CD4-positive, alpha-beta memory T cell (primary cell): ENCODE measurements around the gene PDIA6. TPM values are rescaled to one million over a fixed set of nuclear protein-coding genes. Genes with fewer than 3 reads are reported as not detected.

Experiments used
- CTCF ChIA-PET: fragments of 350-600 bp; sonication (Branson Sonifier 250); formaldehyde crosslinking; loops from one replicate; lab custom pipeline; 2021; ENCODE audit warnings: inconsistent platforms; ENCODE audit not compliant: partially characterized antibody; lab: Charles Lee
- POLR2A ChIA-PET: fragments of 350-600 bp; sonication (Branson Sonifier 250); formaldehyde crosslinking; loops from one replicate; lab custom pipeline; 2021; ENCODE audit not compliant: partially characterized antibody; lab: Charles Lee
- DNase-seq, 5 donors: peaks; one replicate each; pipeline versions ENCODE4 v3.0.0 to v3.0.0-alpha.2; 2020 to 2022; ENCODE audit warnings: mixed read lengths in 1 of 5
- H3K27ac ChIP-seq: one replicate; pipeline ENCODE4 v1.7.0; 2013; ENCODE audit warnings: low read depth, low read length
- H3K27me3 ChIP-seq: 2 replicates; pipeline ENCODE4 v1.7.0; 2013; ENCODE audit warnings: mild to moderate bottlenecking, low read length, moderate library complexity; ENCODE audit not compliant: insufficient read depth
- H3K36me3 ChIP-seq: 2 replicates; pipeline ENCODE4 v1.7.0; 2013; ENCODE audit warnings: mild to moderate bottlenecking, low read length, moderate library complexity; ENCODE audit not compliant: insufficient read depth
- H3K4me1 ChIP-seq: 2 replicates; pipeline ENCODE4 v1.7.0; 2013; ENCODE audit warnings: mild to moderate bottlenecking, low read length, moderate library complexity; ENCODE audit not compliant: insufficient read depth
- H3K4me3 ChIP-seq, 2 donors: one replicate each; pipeline ENCODE4 v1.7.0; 2013; ENCODE audit warnings: low read length in 2 of 2, mild to moderate bottlenecking in 1 of 2
- H3K9me3 ChIP-seq, 2 donors: one replicate each; pipeline ENCODE4 v1.7.0; 2013; ENCODE audit warnings: low read length in 2 of 2, control low read depth in 1 of 2; ENCODE audit not compliant: control insufficient read depth in 1 of 2
- H3K27ac Mint-ChIP-seq, 7 donors: one replicate each; pipeline ENCODE4 v1.8.0; 2020 to 2021; ENCODE audit warnings: mixed read lengths in 7 of 7, mild to moderate bottlenecking in 6 of 7, inconsistent platforms in 3 of 7, moderate library complexity in 3 of 7
- H3K27me3 Mint-ChIP-seq, 2 donors: one replicate each; pipeline ENCODE4 v1.8.0; 2020 to 2021; ENCODE audit warnings: mixed read lengths in 2 of 2
- H3K36me3 Mint-ChIP-seq, 2 donors: one replicate each; pipeline ENCODE4 v1.8.0; 2020 to 2021; ENCODE audit warnings: mixed read lengths in 2 of 2, inconsistent platforms in 1 of 2, mild to moderate bottlenecking in 1 of 2
- H3K4me1 Mint-ChIP-seq, 4 donors: one replicate each; pipeline ENCODE4 v1.8.0; 2020 to 2021; ENCODE audit warnings: mixed read lengths in 4 of 4, mild to moderate bottlenecking in 1 of 4
- H3K4me3 Mint-ChIP-seq, 8 donors: one replicate each; pipeline ENCODE4 v1.8.0; 2020 to 2021; ENCODE audit warnings: mixed read lengths in 8 of 8, mild to moderate bottlenecking in 7 of 8, moderate library complexity in 6 of 8, inconsistent platforms in 3 of 8
- H3K9me3 Mint-ChIP-seq, 8 donors: one replicate each; pipeline ENCODE4 v1.8.0; 2020 to 2021; ENCODE audit warnings: mixed read lengths in 8 of 8, mild to moderate bottlenecking in 5 of 8, inconsistent platforms in 3 of 8, moderate library complexity in 1 of 8
- intact Hi-C: fragments of 100-400 bp; cut with micrococcal nuclease; formaldehyde crosslinking; loops from one replicate; pipeline ENCODE4 v1.15.1; 2023
- polyA plus RNA-seq, 2 donors: library from polyadenylated mRNA; unstranded; fragments of 300-500 nt; fragmentation: Illumina TruSeq; gene quantifications; one replicate each; pipeline ENCODE4 v1.2.3, GENCODE V29; 2021
- total RNA-seq, 2 experiments: library from RNA; stranded (reverse); gene quantifications; one replicate each; pipeline ENCODE4 v1.2.3, GENCODE V29; 2021

PDIA6 gene
- total and polyA plus RNA-seq, 4 experiments from 2014 or later, result 75.9 to 273 (median 112) TPM

DNA sequence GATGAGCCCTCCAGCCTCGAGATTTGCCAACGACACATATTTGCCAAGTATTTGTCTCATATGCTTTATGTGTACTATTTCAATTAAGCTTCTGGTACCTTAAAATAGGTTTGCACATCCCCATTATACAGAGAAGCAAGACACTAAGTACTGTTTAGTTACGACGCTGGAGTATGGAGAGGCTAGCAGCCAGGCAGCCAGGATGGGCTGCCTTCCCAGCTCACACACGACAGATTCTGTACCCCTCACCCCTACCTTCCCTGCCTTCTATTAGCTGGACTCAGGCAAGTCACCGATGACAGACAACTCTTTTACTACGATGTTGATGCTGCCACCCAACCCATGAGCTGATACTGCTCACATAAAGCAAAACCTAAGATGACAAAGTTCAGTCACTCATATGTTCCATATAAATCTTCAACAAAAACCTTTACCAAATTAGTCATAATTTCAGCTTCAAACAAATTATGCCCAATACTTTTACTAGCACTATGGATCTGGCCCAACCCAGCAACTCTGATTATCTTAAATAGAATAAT is 17.0 kb downstream of the PDIA6 start:
- Histone ChIP-seq H3K4me3 (no peak overlapping the region), H3K27ac (no peak overlapping the region), H3K27me3 (no peaks in the 10 kb centered on the region), H3K36me3 (peaks cover 30% of the 10 kb centered on the region), H3K4me1 (peaks cover 21% of the 10 kb centered on the region), H3K9me3 (no peaks in the 10 kb centered on the region)
- no peak overlapping the region for H3K4me3 Mint-ChIP-seq
- no peaks in the 10 kb centered on the region for H3K27me3 Mint-ChIP-seq
- H3K4me1 Mint-ChIP-seq, result peaks cover 4 to 33% (median 27%) of the 10 kb centered on the region in 4 donors
- peaks cover 46 to 75% of the 10 kb centered on the region in 2 donors for H3K36me3 Mint-ChIP-seq
- H3K9me3 Mint-ChIP-seq, result peaks cover 0 to 3% (median 0%) of the 10 kb centered on the region in 8 donors
- ChIA-PET POLR2A (interaction anchor here (1.0 kb wide), 1 partner anchor 17 kb away, joined by 4 read pairs; the partner anchor contains the start of gene PDIA6), CTCF (no interaction called here)
- DNase-seq, result no peak
- peak overlapping the region in 4 of 7 donors; percentile 10 to 74 (median 54) for H3K27ac Mint-ChIP-seq
- intact Hi-C loops, result no loop called here

DNA sequence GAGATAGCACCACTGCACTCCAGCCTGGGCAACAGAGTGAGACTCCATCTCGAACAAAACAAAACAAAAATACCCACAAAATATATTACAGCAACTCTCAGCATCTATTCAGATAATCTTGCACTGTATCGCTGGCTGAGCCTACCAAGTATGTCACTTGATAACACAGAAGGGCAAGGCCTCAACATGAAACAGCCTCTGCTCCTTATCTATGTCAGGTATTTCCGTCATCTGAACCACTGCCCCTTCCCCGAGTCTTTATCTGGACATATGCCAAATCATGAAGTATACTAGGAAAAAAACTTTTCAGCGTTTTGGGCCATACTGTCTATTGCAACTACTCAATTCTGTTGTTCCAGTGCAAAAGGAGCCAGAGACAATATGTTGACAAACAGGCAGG is 17.7 kb downstream of the PDIA6 start:
- H3K9me3 Mint-ChIP-seq, result peaks cover 0 to 3% (median 0%) of the 10 kb centered on the region in 8 donors
- ChIA-PET POLR2A (no interaction called here), CTCF (no interaction called here)
- H3K27ac ChIP-seq, result no peak overlapping the region
- no peaks in the 10 kb centered on the region for H3K27me3 ChIP-seq
- no peak overlapping the region for H3K4me3 Mint-ChIP-seq
- H3K27me3 Mint-ChIP-seq, result no peaks in the 10 kb centered on the region
- intact Hi-C loops, result no loop called here
- H3K27ac Mint-ChIP-seq, result peak overlapping the region in 3 of 7 donors; percentile 11 to 42 (median 39)
- peaks cover 4 to 40% (median 33%) of the 10 kb centered on the region in 4 donors for H3K4me1 Mint-ChIP-seq
- peaks cover 53 to 77% of the 10 kb centered on the region in 2 donors for H3K36me3 Mint-ChIP-seq
- peaks cover 36% of the 10 kb centered on the region for H3K36me3 ChIP-seq
- H3K4me3 ChIP-seq, result no peak overlapping the region
- peaks cover 27% of the 10 kb centered on the region for H3K4me1 ChIP-seq
- H3K9me3 ChIP-seq, result no peaks in the 10 kb centered on the region
- no peak for DNase-seq

DNA sequence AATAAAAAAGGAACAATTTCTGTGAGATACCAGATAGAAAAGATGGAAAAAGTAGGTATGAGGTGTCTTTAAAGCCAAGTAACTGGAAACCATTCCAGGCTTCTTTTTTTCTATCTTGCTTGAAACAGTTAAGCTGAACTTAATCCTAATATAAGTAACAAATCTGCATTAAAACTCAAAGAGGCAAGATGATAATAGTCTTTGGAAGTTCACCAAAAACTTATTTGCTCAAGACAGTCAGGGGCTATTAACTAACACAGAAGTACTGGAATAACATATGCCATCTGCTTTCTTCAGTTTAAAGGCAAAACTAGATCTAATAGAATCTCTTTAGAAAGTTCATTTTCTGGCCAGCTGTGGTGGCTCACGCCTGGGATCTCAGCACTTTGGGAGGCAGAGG is 18.8 kb downstream of the PDIA6 start:
- H3K27ac ChIP-seq, result no peak overlapping the region
- H3K27me3 ChIP-seq, result no peaks in the 10 kb centered on the region
- H3K4me1 ChIP-seq, result peaks cover 30% of the 10 kb centered on the region
- DNase-seq, result no peak
- ChIA-PET POLR2A (no interaction called here), CTCF (no interaction called here)
- H3K27me3 Mint-ChIP-seq, result no peaks in the 10 kb centered on the region
- intact Hi-C loops, result loop anchor here (2.0 kb wide), 1 partner anchor 17 kb away; no protein-coding TSS in a partner anchor
- peak overlapping the region in 2 of 7 donors; percentile 25 to 29 for H3K27ac Mint-ChIP-seq
- no peak overlapping the region for H3K4me3 ChIP-seq
- H3K36me3 Mint-ChIP-seq, result peaks cover 61 to 75% of the 10 kb centered on the region in 2 donors
- no peak overlapping the region for H3K4me3 Mint-ChIP-seq
- peaks cover 0 to 39% (median 33%) of the 10 kb centered on the region in 4 donors for H3K4me1 Mint-ChIP-seq
- H3K9me3 Mint-ChIP-seq, result no peaks in the 10 kb centered on the region
- H3K36me3 ChIP-seq, result peaks cover 45% of the 10 kb centered on the region
- no peaks in the 10 kb centered on the region for H3K9me3 ChIP-seq

DNA sequence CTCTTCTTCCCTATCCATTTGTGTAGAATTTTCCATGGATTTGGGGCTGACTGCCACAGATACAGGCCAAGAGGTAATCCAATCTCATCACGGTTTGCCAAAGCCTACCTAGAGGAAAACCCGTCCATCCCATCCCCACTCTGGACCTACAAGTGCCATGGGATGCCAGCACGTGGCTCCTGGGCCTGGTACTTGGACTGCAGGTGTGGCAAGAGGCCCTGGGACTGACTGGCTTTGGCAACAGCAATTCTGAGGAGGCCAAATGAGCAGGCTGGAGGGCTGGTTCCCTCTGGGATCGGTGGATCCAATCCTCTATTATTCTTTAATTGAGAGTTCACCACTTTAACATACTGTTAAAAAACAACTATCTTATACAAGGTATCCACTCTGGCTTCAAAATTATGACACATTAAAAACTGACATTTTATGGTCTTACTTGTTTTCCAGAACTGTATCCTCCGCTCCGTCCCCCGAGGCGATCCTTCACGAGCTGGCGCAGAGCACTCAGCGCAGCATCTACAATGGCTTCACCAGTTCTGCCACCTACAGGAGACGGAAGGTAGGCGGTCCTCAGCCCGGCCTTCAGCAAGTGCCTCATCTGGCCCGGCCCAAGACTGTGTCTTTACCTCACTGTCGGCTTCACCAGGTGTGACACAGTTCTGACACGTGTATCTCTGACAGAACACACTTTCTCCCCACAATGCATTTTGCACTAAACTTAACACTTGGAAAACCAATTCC is 19.8 kb downstream of the PDIA6 start:
- intact Hi-C loops, result loop anchor here (2.0 kb wide), 1 partner anchor 18 kb away; no protein-coding TSS in a partner anchor
- H3K9me3 ChIP-seq, result no peaks in the 10 kb centered on the region
- Mint-ChIP-seq H3K9me3 (no peaks in the 10 kb centered on the region), H3K27me3 (no peaks in the 10 kb centered on the region), H3K27ac (peak overlapping the region in 5 of 7 donors; percentile 89 to 96 (median 92)), H3K4me3 (peak overlapping the region in 2 of 8 donors; percentile 15 to 93), H3K36me3 (peaks cover 61 to 80% of the 10 kb centered on the region in 2 donors), H3K4me1 (peaks cover 0 to 35% (median 28%) of the 10 kb centered on the region in 4 donors)
- H3K4me3 ChIP-seq, result no peak overlapping the region
- H3K36me3 ChIP-seq, result peaks cover 53% of the 10 kb centered on the region
- H3K27me3 ChIP-seq, result no peaks in the 10 kb centered on the region
- H3K27ac ChIP-seq, result peak overlapping the region; percentile 69
- POLR2A ChIA-PET, result interaction anchor here (2.1 kb wide), 1 partner anchor 19 kb away, joined by 13 read pairs; the partner anchor contains the start of gene PDIA6
- no peak for DNase-seq
- H3K4me1 ChIP-seq, result peaks cover 30% of the 10 kb centered on the region
- CTCF ChIA-PET, result interaction anchor here (1.1 to 1.7 kb wide), 4 partner anchors 20 to 43 kb away, joined by 3 to 6 read pairs (median 4); partner anchors contain the start of gene PDIA6

DNA sequence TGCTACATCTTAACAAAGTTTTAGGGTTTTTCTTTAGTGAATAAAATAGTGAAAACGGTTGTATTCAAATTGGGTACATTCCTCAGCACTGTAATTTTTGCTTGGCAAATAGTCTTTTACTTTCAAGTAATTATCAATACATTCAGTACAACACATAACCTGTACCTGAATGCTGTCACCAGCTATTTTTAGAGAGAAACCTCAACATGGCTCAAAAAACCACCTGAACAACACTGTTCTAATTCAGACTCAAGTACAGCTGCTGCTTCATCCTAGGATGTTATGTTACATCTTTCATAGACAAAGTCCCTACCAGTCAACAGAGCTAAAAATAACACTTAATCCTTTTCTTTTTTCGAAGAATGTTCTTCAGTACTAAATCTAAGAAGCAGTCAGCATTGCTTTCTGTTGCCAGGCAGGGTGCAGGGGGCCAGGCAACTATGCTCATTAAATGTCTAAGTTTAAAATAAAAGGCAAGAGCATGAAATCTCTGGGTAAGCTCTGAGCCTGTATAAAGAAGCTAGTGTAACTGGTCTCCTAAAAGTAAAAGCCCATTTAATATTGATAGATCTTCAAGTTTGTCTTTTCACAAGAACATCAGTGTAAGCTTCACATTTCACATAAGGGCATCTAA is 20.5 kb downstream of the PDIA6 start:
- ChIA-PET CTCF (interaction anchor here (1.1 to 1.7 kb wide), 5 partner anchors 9 to 43 kb away, joined by 3 to 6 read pairs (median 4); partner anchors contain the start of gene PDIA6), POLR2A (interaction anchor here (2.1 kb wide), 1 partner anchor 20 kb away, joined by 13 read pairs; the partner anchor contains the start of gene PDIA6)
- DNase-seq, result peak in 1 of 5 donors; percentile 68
- Histone ChIP-seq H3K27me3 (no peaks in the 10 kb centered on the region), H3K9me3 (no peaks in the 10 kb centered on the region), H3K4me3 (no peak overlapping the region), H3K27ac (peak overlapping the region; percentile 69), H3K4me1 (peaks cover 30% of the 10 kb centered on the region), H3K36me3 (peaks cover 55% of the 10 kb centered on the region)
- Mint-ChIP-seq H3K9me3 (no peaks in the 10 kb centered on the region), H3K4me1 (peaks cover 0 to 35% (median 28%) of the 10 kb centered on the region in 4 donors), H3K4me3 (peak overlapping the region in 2 of 8 donors; percentile 15 to 93), H3K27me3 (no peaks in the 10 kb centered on the region), H3K36me3 (peaks cover 67 to 80% of the 10 kb centered on the region in 2 donors), H3K27ac (peak overlapping the region in 6 of 7 donors; percentile 30 to 97 (median 94))
- intact Hi-C loops, result loop anchor here (2.0 kb wide), 1 partner anchor 19 kb away; no protein-coding TSS in a partner anchor

DNA sequence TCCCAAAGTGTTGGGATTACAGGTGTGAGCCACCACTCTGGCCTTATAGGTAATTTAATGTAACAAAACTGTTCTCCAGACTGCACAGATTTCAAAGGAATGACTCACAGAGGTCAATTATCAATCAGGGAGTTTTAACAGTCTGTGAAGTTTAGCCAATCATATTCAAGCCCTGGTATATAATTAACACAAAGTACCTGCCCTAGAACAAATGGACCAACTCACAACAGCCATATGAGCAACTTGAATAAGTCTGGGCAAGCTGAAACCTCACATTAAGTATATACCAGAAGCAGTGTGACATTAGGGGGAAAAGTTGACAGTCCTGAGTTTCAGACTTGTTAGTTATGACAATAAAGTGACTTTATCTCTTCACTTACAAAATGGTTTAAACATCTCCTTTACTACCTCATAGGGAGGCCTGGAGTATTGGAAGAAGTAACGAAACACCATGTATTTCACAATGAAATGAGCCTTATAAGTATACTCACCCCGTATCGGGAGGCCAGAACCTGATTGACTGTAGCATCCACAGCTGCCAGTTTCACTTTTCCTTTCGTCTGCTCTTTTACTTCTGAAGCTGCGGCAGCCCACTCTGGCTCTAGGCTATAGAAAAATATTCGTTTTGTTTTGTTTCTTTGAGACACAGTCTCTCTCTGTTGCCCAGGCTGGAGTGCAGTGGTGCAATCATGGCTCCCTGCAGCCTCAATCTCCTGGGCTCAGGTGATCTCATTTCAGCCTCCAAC is 22.2 kb downstream of the PDIA6 start:
- Mint-ChIP-seq H3K27ac (peak overlapping the region in 5 of 7 donors; percentile 89 to 97 (median 95)), H3K9me3 (no peaks in the 10 kb centered on the region), H3K4me3 (peak overlapping the region in 5 of 8 donors; percentile 81 to 93 (median 89)), H3K36me3 (peaks cover 68 to 80% of the 10 kb centered on the region in 2 donors), H3K27me3 (no peaks in the 10 kb centered on the region), H3K4me1 (peaks cover 0 to 33% (median 26%) of the 10 kb centered on the region in 4 donors)
- DNase-seq, result peak in 3 of 5 donors; percentile 41 to 52 (median 48)
- intact Hi-C loops, result no loop called here
- POLR2A ChIA-PET, result no interaction called here
- Histone ChIP-seq H3K4me3 (peak overlapping the region in 1 of 2 donors; percentile 22), H3K27ac (peak overlapping the region; percentile 69), H3K9me3 (no peaks in the 10 kb centered on the region), H3K27me3 (no peaks in the 10 kb centered on the region), H3K36me3 (peaks cover 52% of the 10 kb centered on the region), H3K4me1 (peaks cover 30% of the 10 kb centered on the region)
- CTCF ChIA-PET, result interaction anchor here (1.4 to 1.5 kb wide), 3 partner anchors 10 to 342 kb away, joined by 3 to 5 read pairs (median 4); a partner anchor contains a TSS
